Raji (cell line): ENCODE results near the gene SYT15.

Experiments used
- POLR2A ChIP-seq: IDR thresholded peaks from 2 replicates; pipeline ENCODE4 v1.6.1; 2011; ENCODE audit warnings: low read depth, low read length, control low read depth; ENCODE audit not compliant: insufficient read depth

The SYT15 gene

DNA sequence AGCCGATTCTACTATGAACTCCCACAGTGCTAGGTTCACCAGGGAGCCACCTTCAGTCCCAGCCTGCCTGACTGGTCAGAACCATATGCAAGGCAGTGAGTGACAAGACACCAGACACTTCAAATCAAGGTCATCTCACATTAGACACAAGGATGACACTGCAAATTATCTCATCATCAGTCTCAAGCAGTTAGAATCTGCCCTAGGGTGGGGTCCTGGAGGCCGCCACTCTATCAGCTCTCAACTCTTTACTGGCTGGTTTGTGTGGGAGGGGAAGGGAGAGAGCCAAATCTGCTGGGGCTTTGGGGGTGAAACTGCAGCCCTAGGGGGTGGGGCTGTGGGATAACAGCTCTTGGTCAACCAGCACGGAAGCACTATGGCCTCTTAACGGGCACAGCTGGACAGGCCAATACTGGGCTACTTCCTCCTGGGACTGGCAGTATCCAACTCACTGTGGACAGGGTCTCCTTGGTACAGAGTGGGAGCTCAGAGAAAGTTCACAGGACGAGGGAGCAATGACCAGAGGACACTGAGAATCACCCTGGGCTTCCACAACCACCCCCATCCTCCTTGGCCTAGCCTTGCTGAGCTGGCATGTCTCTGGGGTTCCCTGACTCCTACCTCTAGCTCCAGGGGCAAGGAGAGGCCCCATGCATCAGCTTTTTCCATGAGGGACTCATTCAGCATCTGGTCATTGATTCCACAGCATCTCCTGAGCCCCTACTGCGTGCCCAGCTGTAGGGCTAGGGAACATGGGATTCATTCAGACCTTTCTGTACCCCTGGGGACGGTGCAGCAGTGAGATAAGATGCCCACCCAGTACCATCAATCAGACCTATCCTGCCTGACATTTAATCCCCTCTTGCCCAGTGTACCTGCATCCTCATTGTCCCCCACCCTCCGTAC is 27.9 kb upstream of the SYT15 start:
- no peak for TF ChIP-seq POLR2A

DNA sequence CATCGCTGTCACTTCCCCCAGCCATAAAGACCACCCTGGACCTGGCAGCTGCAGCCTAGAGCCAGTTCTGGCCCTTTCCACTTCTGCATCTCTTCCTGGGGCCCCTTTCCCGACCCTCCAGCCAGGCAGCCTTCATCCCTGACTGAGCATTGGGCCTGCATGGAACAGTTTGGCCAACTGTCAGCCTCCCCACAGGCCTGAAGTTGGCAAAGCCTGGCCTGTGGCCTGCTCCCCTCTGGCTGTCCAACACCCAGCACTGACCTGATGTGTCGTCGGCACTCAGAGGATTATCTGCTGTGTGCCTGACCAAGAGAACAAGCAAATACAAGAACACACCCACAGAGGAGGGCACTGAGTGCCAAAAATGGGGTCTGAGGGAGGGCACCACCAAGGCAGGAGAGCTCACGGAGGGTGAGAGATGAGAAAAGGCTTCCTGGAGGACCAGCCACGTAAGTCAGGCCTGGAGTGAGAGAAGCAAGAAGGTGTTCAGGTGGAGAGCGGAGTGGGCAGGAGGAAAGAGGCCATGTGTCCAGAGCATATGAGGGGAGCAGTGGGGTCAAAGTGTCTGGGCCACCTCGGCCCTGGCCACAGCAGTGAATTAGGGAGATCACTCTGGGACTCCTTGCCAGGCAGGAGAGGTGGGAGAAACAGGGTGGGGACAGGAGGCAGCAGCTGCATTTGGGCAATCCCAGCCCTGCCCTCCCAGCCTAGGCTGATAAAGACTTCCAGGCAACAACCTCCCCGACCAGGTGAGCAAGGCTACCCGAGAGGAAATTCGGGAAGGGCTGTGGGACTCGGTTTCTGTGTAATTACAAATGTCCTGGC is 27.0 kb upstream of the SYT15 start:
- no peak for TF ChIP-seq POLR2A

DNA sequence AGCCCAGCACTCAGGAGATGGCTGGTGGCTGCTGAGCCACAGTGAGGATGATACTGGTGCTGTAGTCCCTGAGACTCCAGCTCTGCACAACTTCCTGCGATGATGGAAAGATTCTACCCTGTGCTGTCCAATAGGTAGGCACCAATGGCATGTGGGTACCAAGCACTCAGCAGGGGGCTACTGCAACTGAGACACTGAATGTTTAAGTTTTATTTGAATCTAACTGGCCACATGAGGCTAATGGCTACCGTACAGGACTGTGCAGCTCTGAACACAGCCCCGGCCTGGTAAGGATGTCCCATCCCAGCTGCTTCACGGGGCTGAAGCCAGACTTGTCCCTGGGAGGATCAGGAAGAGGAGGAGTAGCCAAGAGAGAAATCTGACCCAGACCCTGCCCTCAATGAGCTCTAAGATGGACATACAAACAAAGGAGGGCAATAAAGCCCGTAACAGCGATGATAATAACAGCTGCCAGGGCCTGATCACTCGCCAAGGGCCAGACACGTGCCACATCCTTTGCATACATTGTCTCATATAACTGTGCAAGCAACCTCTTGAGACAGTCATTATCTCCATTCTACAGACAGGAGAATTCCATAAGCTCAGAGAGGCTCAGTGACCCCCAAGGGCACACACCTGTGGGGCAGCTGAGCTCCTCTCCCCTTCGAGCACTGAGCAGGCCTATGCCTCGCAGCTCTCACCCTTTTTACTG is 26.2 kb upstream of the SYT15 start:
- no peak for TF ChIP-seq POLR2A

DNA sequence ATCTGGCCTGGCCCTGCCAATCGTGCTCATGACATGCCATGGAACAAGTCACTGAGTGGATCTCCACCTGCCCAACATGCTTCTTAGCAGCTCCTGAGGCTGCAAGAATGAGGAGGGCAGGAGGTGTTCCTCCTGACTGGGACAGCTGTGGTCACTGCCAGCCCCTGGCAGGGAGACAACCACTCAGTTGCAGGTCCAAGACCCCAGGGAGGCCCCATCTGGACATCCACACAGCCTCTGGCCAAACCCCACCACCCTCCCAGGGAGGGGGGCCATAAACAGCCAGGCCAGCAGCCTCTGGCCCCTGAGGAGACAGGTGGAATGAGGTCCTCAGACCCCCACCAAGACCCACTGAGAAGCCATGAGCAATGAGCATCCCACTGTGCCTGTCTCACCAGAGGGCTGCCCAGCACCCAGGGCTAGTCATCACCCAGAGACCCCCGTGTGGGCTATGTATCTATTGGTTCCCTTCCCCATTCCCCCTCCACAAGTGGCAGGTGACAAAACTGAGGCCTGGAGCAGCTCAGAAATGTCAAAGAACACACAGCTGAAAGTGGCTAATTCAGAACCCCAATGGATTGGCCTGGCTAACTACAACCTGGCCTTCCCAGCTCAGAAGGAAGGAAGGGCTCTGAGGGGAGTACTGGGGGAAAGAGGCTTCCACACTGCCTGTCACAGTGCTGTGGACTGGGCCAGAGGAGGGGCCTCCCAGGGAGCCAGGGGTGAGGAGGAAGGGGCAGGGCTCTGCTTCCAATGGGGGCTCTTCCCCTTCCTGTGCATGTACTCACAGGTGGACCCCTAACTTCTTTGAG is 25.5 kb upstream of the SYT15 start:
- TF ChIP-seq POLR2A, result no peak

DNA sequence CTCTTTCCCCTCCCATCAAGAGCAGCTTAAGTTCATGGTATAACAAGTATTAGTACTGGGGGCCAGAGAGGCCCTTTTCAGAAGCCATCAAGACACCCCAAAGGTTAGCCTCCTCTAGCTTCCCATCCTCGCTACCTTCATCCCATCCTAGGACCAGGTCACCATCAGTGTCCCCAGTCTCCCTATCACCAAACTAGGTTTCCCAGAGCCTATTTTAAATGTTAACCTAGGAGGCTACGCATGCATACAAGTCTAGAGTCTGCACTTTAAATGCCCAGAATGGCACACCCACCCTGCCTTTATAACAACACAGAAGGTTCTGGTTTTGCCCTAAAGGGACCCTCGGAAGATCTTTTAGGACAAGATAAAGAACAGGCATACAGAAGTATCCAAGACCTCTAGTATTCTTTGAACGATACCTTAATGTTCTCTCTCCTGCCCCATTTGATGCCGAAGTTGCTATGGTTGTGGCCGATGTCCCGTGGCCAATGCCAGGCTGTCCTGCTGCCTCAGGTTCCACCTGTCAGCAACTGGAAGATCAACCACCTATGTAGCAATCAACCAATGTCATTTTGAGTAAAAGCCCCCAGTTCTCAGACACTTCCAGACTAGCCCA is 24.7 kb upstream of the SYT15 start:
- no peak for TF ChIP-seq POLR2A

DNA sequence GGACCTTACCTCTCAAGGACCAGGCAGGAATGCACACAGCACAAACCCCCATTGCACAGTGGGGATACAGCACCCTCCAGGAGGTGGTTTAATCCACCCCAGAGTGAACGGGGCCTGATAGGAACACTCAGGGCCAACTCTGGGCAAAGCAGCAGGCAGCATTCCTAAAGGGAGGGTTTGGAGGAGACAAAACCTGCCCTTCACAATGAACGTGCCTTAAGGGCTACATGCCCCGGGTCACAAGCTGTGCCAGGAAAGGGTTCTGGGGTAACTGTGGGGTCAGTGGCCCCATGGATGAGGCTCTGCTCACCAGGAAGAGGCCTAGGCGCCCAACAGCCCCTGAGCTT is 23.6 kb upstream of the SYT15 start:
- no peak for TF ChIP-seq POLR2A

DNA sequence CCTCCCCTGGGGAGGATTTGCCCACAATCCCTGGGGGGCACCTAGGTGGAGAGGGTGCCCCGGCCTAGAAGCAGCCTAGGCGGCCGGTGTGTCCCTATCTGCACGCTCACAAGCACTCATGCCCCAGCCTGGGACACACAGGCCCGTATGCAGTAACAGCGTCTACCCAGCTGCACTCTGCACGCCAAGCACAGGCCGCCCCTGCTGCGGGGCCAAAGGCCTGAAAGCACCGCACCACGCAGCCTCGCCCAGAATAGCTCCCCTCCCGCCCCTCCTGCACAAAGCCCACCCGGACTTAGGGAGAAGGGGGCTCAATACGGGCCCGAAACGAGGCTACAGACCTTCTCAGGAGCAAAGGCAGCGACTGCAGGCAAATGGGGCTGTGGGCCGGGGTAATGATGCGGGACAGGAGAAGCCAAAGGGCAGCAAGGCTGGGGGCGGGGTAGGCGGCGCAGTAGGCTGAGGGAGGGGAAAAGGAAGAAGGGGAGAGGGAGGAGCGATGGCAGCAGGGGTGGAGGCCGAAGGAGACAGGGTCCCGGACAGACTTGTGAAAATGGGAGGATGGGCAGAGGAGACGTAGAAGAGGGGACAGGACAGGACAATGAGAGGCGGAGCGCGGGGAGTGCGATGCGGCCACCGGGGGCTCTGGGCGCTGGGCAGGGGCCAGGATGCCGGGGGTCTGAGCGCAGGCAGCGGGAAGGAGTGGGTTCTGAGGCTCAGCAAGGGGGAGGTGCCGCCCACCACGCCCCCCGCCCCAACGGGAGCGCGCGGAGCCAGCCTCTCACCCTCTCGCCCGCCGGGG is 23.0 kb upstream of the SYT15 start:
- TF ChIP-seq POLR2A, result no peak

DNA sequence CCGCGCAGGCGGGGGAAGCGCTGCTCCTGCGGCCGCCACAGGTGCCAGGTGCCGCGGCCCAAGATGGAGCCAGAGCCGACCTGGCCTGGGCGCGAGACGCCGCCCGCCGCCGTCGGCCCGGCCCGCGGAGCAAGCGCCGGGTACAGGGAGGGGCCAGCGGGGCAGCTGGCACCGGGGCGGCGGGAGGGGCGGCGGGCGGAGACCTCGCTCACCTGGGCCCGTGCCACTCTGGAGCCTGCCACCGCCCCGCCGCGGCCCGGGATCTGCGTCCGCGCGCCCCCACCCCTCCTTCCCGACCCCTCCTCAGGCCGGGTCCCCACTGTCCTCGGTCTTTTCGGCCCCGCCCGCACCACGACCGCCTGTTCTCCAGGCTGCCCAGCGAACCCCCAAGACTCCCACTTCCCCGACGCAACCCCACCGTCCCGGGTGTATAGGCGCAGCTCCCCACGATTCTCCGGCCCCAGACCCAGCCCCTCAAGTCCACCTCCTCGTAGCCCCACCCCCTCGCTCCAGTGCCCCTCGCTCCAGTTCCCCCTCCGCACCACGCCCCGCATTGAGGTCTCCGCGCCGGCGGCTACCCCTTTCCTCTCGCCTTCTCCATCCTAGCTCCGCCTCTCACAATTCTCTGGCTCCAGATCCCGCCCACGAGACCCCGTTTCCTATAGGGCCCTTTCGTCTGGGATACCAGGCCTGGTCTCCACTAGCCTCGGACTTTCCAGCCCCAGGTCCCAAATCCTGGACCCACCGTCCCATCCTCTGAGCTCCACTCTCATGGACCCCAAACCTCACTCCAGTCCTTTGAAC is 22.2 kb upstream of the SYT15 start, which contains the start of gene GPRIN2:
GPRIN2 (minus strand) TSS at position 144 of the 804 bp plus-strand sequence. CDS start 5,922 bp downstream, outside the sequence.
- no peak for TF ChIP-seq POLR2A

DNA sequence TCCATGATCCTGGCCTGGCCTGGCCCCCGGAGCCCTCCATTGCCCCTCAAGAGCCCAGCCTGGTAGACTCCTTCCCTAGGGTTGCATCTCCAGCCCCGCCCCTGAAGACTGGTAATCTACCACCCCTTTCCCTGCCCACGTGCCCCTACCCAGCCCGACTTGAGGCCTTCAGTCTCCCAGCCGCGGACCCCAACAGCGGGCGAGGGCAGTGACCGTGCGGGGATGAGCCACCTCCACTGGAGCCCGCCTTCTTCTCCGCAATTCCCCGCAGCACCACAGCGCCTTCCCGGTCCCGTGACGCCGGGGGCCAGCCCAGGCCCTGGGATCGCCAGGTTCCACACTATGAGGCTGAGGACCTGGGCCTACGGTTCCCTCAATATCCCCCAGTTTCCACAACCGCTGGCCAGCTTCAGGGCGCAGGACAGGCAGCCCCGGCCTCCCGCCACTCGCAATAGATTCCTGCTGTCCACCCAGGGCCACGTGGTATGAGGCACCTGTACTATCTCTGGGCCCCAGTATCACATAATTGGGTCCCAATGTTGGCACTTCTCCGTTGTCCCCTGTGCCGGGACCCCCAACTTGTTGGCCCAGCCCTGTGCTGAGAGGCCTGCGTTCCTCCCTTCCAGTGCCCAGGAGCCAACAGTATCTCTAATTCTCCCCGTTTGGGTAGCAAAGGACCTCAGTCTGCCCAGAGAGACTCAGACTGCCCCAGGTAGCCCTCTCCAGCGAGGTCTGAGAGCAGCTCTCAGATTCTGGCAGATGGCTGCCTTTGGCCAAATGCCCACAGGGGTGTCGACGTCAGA is 21.4 kb upstream of the SYT15 start:
- no peak for TF ChIP-seq POLR2A

DNA sequence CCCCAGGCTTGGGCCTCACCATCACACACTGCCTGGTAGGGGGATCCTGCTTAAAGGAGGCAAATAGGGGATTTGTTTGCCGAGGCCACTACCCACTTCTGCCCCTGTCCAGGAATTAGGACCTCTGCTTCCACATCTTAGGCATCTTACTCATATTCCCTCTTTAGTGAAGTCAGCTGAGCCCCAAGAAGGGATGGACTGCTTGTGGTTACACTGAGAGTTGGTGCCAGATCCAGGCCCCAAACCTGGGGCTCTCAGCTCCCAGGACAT is 20.9 kb upstream of the SYT15 start:
- no peak for TF ChIP-seq POLR2A

DNA sequence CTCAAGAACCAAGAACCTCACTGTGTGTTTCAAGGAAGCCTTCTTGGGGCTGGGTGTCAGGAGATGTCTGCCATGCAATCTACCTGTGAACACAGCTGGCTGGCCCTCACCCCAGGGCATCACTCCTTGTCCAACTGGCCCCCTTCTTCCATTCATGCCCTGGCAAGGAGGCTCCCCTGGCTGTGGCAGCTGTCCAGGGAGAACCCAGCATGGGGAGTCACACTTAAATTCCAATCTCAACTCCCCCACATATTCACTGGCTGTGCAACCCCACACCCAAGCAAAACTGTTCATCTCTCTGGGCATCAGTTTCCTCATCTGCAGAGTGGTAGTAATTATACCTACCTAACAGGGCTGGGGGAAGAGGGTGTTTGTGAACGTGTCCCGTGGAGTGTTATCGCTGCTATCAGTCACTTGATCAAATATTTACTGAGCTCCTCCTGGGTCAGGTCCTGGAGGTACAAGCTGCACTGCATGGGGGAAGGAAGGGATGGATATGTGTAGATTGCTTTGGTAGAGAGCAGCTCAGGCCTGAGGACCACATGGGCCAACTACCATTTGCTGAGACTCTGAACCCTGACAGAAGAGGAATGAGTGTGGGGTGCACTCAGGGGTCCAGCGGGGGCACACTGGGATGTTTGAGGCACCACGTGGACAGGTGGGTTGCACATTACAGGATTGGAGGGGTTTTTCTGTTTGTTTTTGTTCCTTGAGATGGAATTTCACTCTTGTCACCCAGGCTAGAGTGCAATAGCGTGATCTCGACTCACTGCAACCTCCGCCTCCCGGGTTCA is 20.3 kb upstream of the SYT15 start:
- TF ChIP-seq POLR2A, result no peak
